AG09309 (cell line): ENCODE data around the gene IL1R1.

Source experiments
- DNase-seq: peaks from one replicate; pipeline ENCODE4 v3.0.0-alpha.2; 2010; ENCODE audit warnings: low read depth
- H3K4me3 ChIP-seq: 2 replicates; pipeline ENCODE4 v1.5.1; 2011; ENCODE audit warnings: mild to moderate bottlenecking, low read depth, low read length, moderate library complexity; ENCODE audit not compliant: control insufficient read depth
- CTCF ChIP-seq: IDR thresholded peaks from 2 replicates; pipeline ENCODE4 v1.5.1; 2011; ENCODE audit warnings: mild to moderate bottlenecking, low read depth, low read length, inconsistent platforms; ENCODE audit not compliant: insufficient read depth, control insufficient read depth; ENCODE audit errors: missing control alignments

The IL1R1 gene

GRCh38 chr2:102141970-102142828 is at the start of gene IL1R1:
TSS of gene IL1R1 (plus strand) at chr2:102142746. CDS start at chr2:102157725, 14,979 bp downstream.
- DNase-seq: peak; percentile 27
- no peak for TF ChIP-seq CTCF
- H3K4me3 ChIP-seq: peak within 1 kb of the TSS; percentile 60

- no peak overlapping the region for H3K4me3 ChIP-seq
- DNase-seq: no peak
- no peak for TF ChIP-seq CTCF
Observed at GRCh38 chr2:102093662-102094061, 48.9 kb upstream of the IL1R1 start.

- DNase-seq: peak; percentile 90
- no peak overlapping the region for H3K4me3 ChIP-seq
- no peak for TF ChIP-seq CTCF
Observed at GRCh38 chr2:102094917-102095316, 47.6 kb upstream of the IL1R1 start.

- no peak overlapping the region for H3K4me3 ChIP-seq
- no peak for TF ChIP-seq CTCF
- no peak for DNase-seq
Observed at GRCh38 chr2:102096103-102096502, 46.4 kb upstream of the IL1R1 start.

- H3K4me3 ChIP-seq: no peak overlapping the region
- TF ChIP-seq CTCF: no peak
- no peak for DNase-seq
Observed at GRCh38 chr2:102098756-102099155, 43.8 kb upstream of the IL1R1 start.

GRCh38 chr2:102099536-102100298 is 42.8 kb upstream of the IL1R1 start:
- TF ChIP-seq CTCF: no peak
- no peak for DNase-seq
- no peak overlapping the region for H3K4me3 ChIP-seq
